ENCODE measurements around the gene MTMR11. TPM values are rescaled to one million over a fixed set of nuclear protein-coding genes. Genes with fewer than 3 reads are reported as not detected.
A peak's percentile ranks its signal among the peaks of the same experiment; 100 is the strongest.

MTMR11 gene
- total RNA-seq, 1 experiment from 2014 or later, result 3.9 TPM

GRCh38 chr1:149917571-149918144 is 19.0 kb downstream of the MTMR11 start, which contains the start of gene SV2A:
Gene SV2A, minus strand, starts transcription at chr1:149917844. Its CDS starts 4,004 bp downstream, at chr1:149913840.
- Histone ChIP-seq H3K79me2 (ENCODE audit: insufficient read depth, low read length) (no peaks in the 10 kb centered on the region; the same call in 1 of the 2 replicates), H4K8ac (replicated peaks; ENCODE audit: insufficient read length, low read depth, low read length) (no peak within 1 kb of the TSS), H2AFZ (ENCODE audit: low read length) (no peak within 1 kb of the TSS), H3K23me2 (ENCODE audit: insufficient read length, low read depth, low read length, poor library complexity, severe bottlenecking) (peaks cover 13% of the 10 kb centered on the region), H4K5ac (ENCODE audit: insufficient read length, low read depth, low read length) (no peak within 1 kb of the TSS), H3K18ac (ENCODE audit: insufficient read length, low read depth, low read length) (no peak within 1 kb of the TSS), H3T11ph (ENCODE audit: low read length) (no peak within 1 kb of the TSS), H3K23ac (ENCODE audit: insufficient read length, low read depth, low read length) (no peak within 1 kb of the TSS), H4K20me1 (ENCODE audit: control insufficient read depth, insufficient read depth, insufficient read length) (no peaks in the 10 kb centered on the region), H3K27ac (ENCODE audit: insufficient read length, low read depth, low read length) (no peak within 1 kb of the TSS), H3K4me1 (ENCODE audit: insufficient read depth, low read length) (peaks cover 8% of the 10 kb centered on the region; the same call in 1 of the 2 replicates), H3K4me2 (ENCODE audit: insufficient read depth, insufficient read length, low read length) (peak within 1 kb of the TSS; percentile 65), H3K14ac (ENCODE audit: insufficient read depth, low read length) (no peak within 1 kb of the TSS), H2BK20ac (ENCODE audit: low read depth, low read length, poor library complexity, severe bottlenecking) (no peak within 1 kb of the TSS), H3K79me1 (ENCODE audit: insufficient read depth, low read depth, low read length, poor library complexity, severe bottlenecking) (no peaks in the 10 kb centered on the region), H2BK15ac (ENCODE audit: low read depth, low read length) (no peak within 1 kb of the TSS), H3K56ac (ENCODE audit: insufficient read length, low read depth, low read length) (no peak within 1 kb of the TSS), H3K27me3 (ENCODE audit: insufficient read depth, low read length) (no peaks in the 10 kb centered on the region), H3K4ac (ENCODE audit: low read depth, low read length) (no peak within 1 kb of the TSS), H3K9me3 (ENCODE audit: control insufficient read depth, low read depth, low read length) (no peaks in the 10 kb centered on the region), H2BK5ac (ENCODE audit: insufficient read length, low read length) (no peak within 1 kb of the TSS), H3K9ac (ENCODE audit: extremely low read depth, insufficient read length, low read length) (peak within 1 kb of the TSS; percentile 53), H2AK5ac (ENCODE audit: insufficient read length, low read length) (no peak within 1 kb of the TSS), H2BK120ac (ENCODE audit: low read depth, low read length, poor library complexity, severe bottlenecking) (no peak within 1 kb of the TSS), H2BK12ac (ENCODE audit: insufficient read length, low read depth, low read length) (no peak within 1 kb of the TSS), H4K91ac (ENCODE audit: insufficient read length, low read depth, low read length) (no peak within 1 kb of the TSS)
- Mint-ChIP-seq H3K27ac (peak within 1 kb of the TSS; percentile 76 to 97 (median 83); a peak in 4 of 7 replicates), H3K36me3 (ENCODE audit: insufficient read depth in 1 of 3, low read depth in 3 of 3) (peaks cover 11 to 23% (median 18%) of the 10 kb centered on the region in 3 experiments; a peak in 6 of 7 replicates), H3K4me1 (peaks cover 27 to 31% of the 10 kb centered on the region in 2 experiments), H3K27me3 (ENCODE audit: low read depth) (no peaks in the 10 kb centered on the region), H3K4me3 (peak within 1 kb of the TSS; percentile 88 to 98), H3K9me3 (no peaks in the 10 kb centered on the region)
- TF ChIP-seq CTCF (conservative IDR thresholded peaks at IDR 0.05), result no peak
- DNase-seq, result peak; percentile 86
- no CpG with 5 or more reads among the region's 24 CpGs for WGBS (ENCODE audit: extremely low coverage, insufficient read length, low lambda C conversion rate)

All from H9 (cell line).